GM18505 (cell line): ENCODE data around the gene ZNF354B.
A peak's percentile ranks its signal among the peaks of the same experiment; 100 is the strongest.
"Not testable (repeated sequence)": the region's sequence is repeated elsewhere in the genome, so short reads cannot be mapped to it uniquely, and the experiment has no call there.

Source experiments
- ATAC-seq: cut with Tn5 transposase; IDR thresholded peaks from one replicate; pipeline ENCODE4 v1.9.1; 2021; ENCODE audit not compliant: unreplicated experiment
- POLR2A ChIP-seq: IDR thresholded peaks from 4 replicates; pipeline ENCODE4 v1.6.1; 2011; ENCODE audit warnings: borderline replicate concordance; ENCODE audit not compliant: insufficient read depth, insufficient read length; ENCODE audit errors: extremely low read depth

The ZNF354B gene

DNA sequence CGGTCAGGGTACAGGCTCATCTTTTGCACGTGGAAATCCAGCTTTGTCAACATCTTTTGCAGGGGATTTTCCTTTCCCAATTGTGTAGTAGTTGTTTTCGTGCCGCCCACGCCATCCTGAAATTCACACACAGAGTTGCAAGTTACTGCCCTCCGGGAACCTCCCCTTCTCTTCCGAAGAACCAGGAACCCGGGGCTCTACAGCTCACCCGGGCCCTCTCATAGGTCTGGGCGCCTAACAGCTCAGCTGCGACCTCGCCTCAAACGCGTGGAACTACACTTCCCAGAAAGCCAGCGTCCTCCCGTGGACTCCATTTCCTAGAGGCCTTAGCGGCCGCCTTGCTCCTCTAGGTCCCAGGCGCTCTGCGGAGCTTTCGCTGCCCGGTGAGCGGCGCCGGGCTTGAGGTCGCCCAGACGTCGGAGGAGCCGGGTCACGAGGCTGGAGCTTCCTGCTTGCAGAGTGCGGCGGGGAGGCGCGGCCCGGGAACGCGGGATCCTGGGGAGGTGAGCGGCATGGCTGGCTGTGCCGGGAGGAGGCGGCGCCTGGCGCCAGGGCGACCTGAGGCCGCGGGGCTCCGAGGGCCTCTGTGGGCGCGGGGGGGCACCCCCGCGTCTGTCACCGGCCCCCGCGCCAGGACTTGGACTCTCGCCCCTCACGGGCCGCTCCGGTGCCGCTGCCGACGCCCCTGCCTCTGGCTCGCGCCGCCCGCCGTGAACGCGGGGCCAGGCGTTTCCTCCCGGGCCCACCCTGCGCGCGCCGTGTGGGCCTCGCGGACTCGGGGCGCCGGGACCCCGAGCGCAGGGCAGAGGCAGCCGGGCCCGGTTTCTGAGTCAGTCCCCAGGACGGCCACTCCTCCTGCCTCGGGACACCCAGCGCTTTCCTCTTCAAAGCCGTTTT lies at the start of gene ZNF354B:
ZNF354B (plus strand) TSS at position 329 of the 897 bp plus-strand sequence. CDS start 1,095 bp downstream, outside the sequence.
- peak; percentile 96 for ATAC-seq
- peak; percentile 66 for TF ChIP-seq POLR2A

DNA sequence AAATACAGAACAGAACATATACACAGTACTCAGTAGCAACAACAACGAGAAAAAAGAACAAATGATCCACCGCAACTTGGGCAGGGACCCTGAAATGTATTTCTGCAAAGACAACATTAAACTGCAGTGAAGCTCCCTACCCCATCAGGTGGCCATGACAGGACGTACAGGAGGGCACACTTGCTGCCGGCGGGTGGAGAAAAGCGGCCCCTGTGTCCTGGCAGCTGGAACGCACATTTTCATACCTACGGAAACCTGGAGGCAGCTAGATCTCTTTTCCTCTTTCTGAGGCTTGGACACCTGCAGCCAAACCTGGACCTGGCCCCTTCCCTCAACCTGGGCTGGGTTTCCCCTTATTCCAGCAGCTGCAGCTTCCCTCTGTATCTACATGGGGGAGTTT lies 42.2 kb upstream of the ZNF354B start:
- no peak for TF ChIP-seq POLR2A

DNA sequence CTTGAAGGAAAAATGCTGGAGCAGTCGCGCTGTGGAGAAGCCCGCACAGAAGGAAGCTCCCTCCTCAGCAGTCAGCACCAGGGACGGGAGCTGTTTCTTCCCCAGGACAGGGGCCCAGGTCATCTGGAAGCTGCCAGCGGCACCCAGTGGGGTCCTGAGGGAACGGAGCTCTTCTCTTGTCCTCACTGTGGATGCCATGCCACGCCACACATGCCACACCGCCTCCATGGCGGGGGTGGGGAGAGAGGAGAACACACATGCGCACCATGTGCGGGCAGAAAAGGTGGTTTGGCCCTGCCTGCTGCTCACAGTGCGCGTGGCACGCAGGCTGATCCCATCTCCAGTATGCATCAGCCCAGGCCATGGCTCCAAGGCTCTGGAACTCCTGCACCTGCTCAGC lies 41.7 kb upstream of the ZNF354B start:
- TF ChIP-seq POLR2A = no peak
- ATAC-seq = no peak

More for the DNA sequence above, 42.2 kb upstream of the ZNF354B start:
- ATAC-seq = no peak

DNA sequence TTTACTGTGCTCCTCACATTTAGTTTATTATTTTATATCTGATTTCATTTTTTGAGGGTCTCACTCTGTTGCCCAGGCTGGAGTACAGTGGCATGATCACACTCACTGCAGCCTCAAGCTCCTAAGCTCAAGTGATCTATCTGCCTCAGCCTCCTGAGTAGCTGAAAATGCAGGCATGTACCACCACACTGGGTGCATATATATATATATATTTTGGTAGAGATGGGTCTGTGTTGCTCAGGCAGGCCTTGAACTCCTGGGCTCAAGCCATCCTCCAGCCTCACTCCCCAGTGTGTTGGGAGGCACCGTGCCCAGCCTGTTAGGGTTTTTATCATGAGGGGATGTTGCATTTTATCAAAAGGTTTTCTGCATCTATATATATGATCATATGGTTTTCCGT lies 39.8 kb upstream of the ZNF354B start:
- no peak for ATAC-seq
- no peak for TF ChIP-seq POLR2A

DNA sequence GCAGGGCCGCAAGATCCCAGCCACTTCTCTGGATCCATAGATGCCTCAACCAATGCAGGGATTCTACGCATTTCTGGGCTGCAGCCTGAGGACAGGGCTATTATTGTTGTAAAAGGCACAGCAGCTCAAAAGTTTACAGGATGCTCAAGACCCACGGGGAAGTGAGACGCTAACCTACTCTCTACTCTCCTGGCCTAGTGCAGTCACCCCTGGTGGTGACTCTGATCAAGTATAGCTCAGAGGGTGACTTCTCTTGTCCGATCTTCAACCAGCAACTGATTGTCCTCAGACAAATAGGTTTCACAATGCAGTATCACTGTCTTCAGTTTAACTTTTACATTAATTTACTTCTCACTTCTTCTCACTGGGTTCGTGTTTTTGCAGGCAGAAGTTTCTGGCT lies 34.3 kb upstream of the ZNF354B start:
- TF ChIP-seq POLR2A = no peak
- no peak for ATAC-seq

DNA sequence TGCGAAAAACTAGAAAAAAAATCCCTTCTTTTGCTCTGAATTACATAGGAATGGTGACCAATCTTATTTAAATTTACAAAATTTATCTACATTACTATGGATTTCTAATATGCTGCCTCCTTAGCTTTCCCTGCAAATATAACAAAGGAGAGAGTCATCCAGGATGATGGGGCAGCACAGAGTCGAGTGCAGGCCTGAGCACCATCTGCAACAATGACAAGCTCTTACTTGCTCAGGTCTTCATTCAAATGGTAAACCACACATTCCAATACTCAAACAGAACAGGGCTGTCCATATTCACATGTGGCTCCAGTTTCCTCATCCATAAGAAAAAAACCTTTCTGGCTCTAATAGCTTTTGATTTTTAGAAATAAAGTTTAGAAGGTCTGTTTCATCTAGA lies 33.5 kb upstream of the ZNF354B start:
- no peak for ATAC-seq

DNA sequence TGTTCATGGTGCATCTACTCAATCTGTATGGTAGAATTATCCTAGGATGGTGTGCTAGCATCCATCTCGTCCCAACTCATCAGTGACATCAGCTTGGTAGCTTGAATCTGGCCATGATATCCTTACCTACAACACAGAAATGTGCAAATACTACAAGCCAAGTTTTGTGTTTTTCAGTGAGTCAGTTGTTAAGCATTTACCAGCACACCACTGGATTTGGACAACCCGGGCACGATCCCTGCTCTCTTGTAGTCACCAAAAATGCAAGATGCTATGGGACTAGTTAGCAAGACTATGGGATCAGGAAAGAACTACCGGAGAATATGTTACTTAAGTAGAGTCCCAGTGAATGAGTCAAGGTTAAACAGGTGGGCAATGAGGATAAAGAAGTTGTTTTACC lies 32.1 kb upstream of the ZNF354B start:
- ATAC-seq = no peak
- no peak for TF ChIP-seq POLR2A

More for the DNA sequence above, 33.5 kb upstream of the ZNF354B start:
- TF ChIP-seq POLR2A = no peak

DNA sequence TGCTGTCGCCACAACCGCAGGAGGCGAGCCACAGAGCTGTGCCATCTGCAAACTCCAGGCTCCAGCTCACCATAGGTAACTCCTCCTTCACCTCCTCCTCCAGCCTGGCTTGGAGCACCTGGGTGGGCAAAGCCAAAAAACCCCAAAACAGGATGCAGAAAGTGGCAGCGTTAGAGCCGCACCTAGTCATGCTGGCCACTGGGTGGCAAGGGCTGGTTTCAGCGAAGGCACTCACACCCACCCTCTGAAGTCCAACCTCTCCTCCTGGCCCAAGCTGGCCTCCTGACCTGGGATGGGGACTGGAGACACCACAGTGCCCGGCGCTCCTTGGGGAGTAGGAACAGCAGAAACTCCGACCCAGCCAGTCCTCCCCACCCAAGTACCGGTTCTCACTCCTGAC lies 28.7 kb upstream of the ZNF354B start:
- ATAC-seq = no peak
- TF ChIP-seq POLR2A = no peak

DNA sequence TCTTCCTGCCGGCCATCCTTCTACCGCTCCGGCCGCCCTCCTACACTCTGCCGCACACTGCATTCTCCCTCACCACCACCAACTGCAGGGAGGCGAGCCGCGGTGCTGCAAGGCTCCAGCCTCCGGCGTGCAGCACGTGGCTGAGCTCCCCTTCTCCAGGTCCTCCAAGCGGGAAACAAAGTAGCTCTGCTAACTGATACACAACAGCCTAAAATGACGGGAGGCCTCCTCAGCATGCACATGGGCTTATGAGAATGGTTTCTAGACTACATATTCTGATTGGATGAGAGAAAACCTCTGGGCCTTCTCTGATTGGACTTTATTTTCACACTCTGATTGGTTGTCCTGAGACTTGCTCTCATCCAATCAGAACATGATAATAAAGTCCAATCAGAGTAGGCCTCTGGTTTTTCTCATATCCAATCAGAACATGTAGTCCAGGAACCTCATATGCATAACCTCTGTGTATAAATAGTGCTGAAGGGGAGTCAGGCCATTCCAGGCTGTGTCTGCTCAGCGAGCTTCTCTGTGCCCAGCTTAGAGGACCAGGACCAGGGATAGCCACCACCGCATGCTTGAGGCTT lies 27.0 kb upstream of the ZNF354B start:
- no peak for TF ChIP-seq POLR2A
- ATAC-seq = no peak

DNA sequence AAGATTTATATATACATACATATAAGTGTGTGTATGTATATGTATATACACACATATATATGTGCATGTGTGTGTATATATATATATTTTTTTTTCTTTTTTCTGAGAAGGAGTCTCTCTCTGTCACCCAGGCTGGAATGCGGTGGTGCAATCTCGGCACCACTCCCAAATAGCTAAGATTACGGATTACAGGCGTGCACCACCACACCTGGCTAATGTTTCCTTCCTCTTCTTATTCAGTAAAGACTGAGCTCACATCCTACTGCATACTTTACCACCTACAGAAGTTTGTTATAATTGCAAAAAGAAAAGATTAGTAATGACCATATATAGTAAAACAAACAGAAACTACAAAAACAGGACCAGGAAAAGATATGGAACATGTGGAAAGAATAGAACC lies 23.1 kb upstream of the ZNF354B start:
- no peak for ATAC-seq
- no peak for TF ChIP-seq POLR2A

DNA sequence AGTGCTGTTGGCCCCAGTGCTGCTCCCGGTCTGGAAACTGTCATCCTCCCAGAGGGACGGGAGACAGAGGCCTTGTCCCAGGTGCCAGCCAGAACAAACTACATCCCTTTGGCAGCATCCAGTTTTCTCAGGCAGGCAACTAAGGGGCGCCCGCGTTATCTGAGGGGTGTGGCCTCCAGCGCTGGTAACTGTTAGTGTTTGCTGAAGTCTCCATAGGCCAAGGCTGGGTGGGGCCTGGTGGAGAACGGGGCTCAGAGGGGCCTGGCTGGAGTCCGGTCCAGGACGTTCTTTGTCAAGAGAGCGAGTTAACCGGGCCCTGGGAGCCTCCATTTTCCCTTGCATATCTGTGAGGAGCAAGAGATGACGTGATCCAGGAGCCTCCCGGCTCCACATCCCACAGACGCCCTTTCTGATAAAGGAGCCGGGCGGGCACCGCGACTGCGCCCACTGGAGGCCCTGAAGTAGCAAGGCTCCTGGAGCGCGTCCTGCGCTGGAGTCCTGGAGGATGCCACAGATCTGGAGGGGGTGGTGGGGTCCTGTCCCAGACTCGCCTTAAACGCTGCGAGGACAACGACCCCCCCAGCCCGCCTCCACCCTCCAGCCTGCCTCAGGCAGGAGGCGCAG lies 20.9 kb upstream of the ZNF354B start:
- not testable (repeated sequence) for ATAC-seq

DNA sequence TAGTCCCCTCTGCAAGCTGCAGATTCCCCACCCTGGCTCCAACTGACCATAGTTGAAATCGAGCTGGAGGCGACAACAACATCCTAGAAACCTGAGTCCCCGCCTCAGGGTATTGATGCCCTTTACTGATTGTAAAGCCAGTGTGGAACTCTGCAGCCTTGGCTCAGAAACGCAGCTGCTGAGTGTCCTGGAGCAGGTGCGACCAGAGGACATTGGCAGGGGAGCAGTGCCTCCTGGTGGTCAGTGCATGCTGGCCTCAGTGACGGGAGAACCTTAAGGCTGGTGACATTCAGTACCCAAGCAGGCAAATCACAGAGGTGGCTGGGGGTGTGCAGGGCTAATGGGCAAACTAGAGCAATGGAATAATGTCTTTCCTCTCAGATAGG lies 20.4 kb upstream of the ZNF354B start:
- TF ChIP-seq POLR2A = no peak
- ATAC-seq = no peak

DNA sequence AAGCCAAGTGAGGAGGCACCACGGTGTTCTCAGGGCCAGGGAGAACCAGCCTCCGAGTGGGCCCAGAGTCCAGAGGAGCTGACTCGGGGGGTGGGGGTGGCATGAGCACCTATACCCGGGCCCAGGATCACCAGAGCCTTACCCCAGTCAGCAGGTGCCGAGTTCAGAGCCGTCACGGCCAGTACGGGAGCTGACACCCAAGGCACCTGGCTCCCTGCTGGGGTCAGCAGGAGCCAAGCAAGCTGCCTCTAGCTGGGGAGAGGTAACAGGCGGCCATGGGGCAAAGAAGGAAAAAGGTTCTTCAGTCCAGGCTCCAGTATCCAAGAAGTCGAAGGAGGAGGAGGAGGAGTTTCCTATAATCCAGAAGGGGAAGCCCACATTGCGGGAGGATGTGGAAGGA lies 19.4 kb upstream of the ZNF354B start:
- ATAC-seq = not testable (repeated sequence)

DNA sequence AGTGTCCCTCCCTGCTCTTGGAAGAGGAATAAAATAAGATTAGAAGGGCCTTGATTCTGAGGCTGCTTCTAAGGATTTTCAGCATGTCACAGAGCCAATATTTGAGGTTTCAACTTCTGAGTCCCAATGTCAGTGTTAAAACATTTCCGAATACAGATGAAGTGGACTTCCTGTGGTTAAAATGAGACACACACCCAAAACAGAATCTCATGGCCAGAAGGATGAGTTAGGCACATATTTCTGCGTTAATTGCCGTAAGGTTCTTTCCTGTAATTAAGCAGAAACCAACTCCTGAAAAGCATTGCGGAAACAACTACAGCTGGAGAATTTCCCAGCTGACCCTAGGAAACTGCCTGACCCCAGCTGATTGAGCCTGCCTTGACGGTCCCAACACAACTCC lies 10.4 kb upstream of the ZNF354B start:
- TF ChIP-seq POLR2A = no peak
- no peak for ATAC-seq
